HG03066 (cell line): Measurements from ENCODE around the gene CLOCK.
A peak's percentile ranks its signal among the peaks of the same experiment; 100 is the strongest.

Experiments used
- ATAC-seq: cut with Tn5 transposase; IDR thresholded peaks from one replicate; pipeline ENCODE4 v1.9.1; 2021; ENCODE audit warnings: low read depth; ENCODE audit not compliant: unreplicated experiment

The CLOCK gene

GRCh38 chr4:55437356-55437796, 109.3 kb downstream of the CLOCK start:
- no peak for ATAC-seq

- no peak for ATAC-seq
These were observed 111.4 kb downstream of the CLOCK start for GRCh38 chr4:55435141-55435841.

- no peak for ATAC-seq
These were observed 114.9 kb downstream of the CLOCK start for GRCh38 chr4:55431710-55432336.

- no peak for ATAC-seq
These were observed 121.9 kb downstream of the CLOCK start for GRCh38 chr4:55424791-55425190.

GRCh38 chr4:55416176-55416575, 130.5 kb downstream of the CLOCK start:
- no peak for ATAC-seq

GRCh38 chr4:55411621-55412020, 135.1 kb downstream of the CLOCK start:
- no peak for ATAC-seq

GRCh38 chr4:55410431-55410830, 136.3 kb downstream of the CLOCK start:
- no peak for ATAC-seq

- ATAC-seq, result no peak
These were observed 137.1 kb downstream of the CLOCK start for GRCh38 chr4:55409468-55410171.

- no peak for ATAC-seq
These were observed 138.9 kb downstream of the CLOCK start for GRCh38 chr4:55407764-55408163.

GRCh38 chr4:55407119-55407518, 139.6 kb downstream of the CLOCK start:
- ATAC-seq, result no peak

GRCh38 chr4:55406545-55406944, 140.2 kb downstream of the CLOCK start:
- no peak for ATAC-seq

GRCh38 chr4:55405073-55405472, 141.6 kb downstream of the CLOCK start:
- ATAC-seq, result no peak

- ATAC-seq, result no peak
These were observed 147.1 kb downstream of the CLOCK start for GRCh38 chr4:55399581-55399980.

- ATAC-seq, result no peak
These were observed 147.7 kb downstream of the CLOCK start for GRCh38 chr4:55398966-55399365.

- no peak for ATAC-seq
These were observed 148.2 kb downstream of the CLOCK start for GRCh38 chr4:55398461-55398860.

GRCh38 chr4:55397520-55398321, 149.0 kb downstream of the CLOCK start:
- ATAC-seq, result no peak

GRCh38 chr4:55397126-55397436, 149.6 kb downstream of the CLOCK start:
- no peak for ATAC-seq

GRCh38 chr4:55396308-55397125, 150.2 kb downstream of the CLOCK start:
- ATAC-seq, result peak; percentile 19

- peak; percentile 90 for ATAC-seq
These were observed 151.0 kb downstream of the CLOCK start, which contains the start of gene TMEM165 for GRCh38 chr4:55395529-55396307. TSS of gene TMEM165 (plus strand) at chr4:55395957. CDS start at chr4:55396190, 233 bp downstream.
